CD4-positive, alpha-beta T cell treated with Interleukin-17A for 1 hour (primary cell): ENCODE results near the gene NIP7.
A peak's percentile ranks its signal among the peaks of the same experiment; 100 is the strongest.
"Not testable (repeated sequence)": the region's sequence is repeated elsewhere in the genome, so short reads cannot be mapped to it uniquely, and the experiment has no call there.

ENCODE experiments used
- DNase-seq: peaks from one replicate; pipeline ENCODE4 v3.0.0-alpha.2; 2020

The NIP7 gene

DNA sequence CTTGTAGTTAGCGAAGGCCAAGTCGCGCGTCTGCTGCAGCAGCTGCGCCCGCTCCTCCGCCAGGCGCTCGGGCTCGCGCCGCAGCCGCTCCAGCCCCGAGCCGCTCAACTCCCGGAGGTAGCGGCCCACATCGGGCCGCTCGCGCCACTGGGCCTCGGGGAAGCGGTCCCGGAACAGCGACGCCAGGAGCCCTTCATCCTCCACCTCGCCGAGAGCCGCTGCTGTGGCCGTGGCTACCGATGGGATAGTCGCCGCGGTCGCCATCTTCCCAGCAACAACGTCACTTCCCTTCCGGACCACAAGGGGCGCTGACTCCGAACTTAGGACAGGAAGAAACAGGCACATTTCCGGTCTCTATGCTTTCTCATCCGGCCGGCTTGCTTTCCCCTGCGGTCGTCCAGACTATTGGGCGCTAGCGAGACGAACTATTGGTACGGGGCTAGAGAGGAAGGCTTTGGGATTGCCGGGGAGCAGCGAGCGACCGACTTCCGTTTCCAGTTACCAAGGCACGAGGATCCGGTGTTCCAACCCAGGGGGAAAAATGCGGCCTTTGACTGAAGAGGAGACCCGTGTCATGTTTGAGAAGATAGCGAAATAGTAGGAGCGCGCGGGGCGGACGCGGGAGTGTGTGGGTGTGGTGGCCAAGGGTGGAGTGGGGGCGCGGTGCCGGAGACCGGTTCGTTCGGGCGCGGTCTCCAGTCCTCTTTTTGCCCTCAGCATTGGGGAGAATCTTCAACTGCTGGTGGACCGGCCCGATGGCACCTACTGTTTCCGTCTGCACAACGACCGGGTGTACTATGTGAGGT is at the start of gene NIP7, which contains the start of gene COG8:
Gene NIP7 (plus strand): TSS at position 484 of the 806 bp plus-strand sequence. CDS start 58 bp downstream, at position 542.
Gene COG8 (minus strand): TSS at position 276 of the 806 bp plus-strand sequence. CDS start 12 bp downstream, at position 264.
- DNase-seq, result peak; percentile 96

DNA sequence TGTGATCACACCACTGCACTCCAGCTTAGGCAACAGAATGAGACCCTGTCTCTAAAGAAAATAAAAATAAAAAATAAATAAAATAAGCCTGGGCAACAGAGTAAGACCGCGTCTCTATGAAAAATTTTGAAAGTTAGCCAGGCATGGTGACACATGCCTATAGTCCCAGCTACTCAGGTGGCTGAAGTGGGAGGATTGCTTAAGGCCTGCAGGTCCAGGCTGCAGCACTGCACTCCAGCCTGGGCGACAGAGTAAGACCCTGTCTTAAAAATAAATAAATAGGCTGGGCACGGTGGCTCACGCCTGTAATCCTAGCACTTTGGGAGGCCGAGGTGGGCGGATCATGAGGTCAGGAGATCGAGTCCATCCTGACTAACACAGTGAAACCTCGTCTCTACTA is 47.9 kb upstream of the NIP7 start:
- DNase-seq, result not testable (repeated sequence)

- no peak for DNase-seq
Observed at GRCh38 chr16:69293401-69293800, 46.2 kb upstream of the NIP7 start.

- no peak for DNase-seq
Observed at GRCh38 chr16:69294051-69294450, 45.5 kb upstream of the NIP7 start.

- DNase-seq, result not testable (repeated sequence)
Observed at GRCh38 chr16:69296771-69297170, 42.8 kb upstream of the NIP7 start.

DNA sequence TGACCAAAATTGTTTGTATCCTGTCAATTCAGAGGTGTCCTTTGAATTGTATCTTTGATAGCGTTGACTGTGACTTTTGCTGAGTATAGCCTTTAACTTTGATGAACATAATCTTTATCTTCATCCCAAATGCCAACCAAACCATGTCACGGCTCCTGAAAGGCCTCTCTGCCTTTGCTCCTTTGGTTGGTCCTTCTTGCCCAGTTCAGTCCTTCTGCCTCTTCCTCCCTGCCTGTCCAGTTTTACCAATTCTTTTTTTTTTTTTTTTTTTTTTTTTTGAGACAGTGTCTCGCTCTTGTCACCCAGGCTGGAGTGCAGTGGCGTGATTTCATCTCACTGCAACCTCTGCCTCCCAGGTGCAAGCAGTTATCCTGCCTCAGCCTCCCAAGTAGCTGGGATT is 41.3 kb upstream of the NIP7 start:
- no peak for DNase-seq

GRCh38 chr16:69301187-69301586 is 38.4 kb upstream of the NIP7 start:
- DNase-seq, result no peak

DNA sequence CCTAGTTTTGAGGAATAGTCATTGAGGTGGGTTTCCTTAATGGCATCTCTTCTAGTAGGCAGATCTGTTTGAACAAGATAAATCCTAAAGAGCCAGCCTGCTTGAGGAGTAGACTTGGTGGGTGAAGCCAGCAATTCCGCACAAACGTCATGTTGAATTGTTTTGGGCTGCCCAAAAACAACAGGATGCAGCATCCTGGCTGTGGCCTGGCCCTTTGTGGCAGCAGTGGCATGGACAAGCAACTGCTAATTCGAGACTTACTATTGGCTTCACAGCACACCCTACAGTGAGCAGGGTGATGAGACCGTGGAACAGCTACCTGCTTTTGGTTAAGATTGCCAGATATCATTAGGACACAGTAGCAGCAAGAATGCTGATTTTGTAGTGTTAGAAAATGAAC is 37.7 kb upstream of the NIP7 start:
- no peak for DNase-seq

DNA sequence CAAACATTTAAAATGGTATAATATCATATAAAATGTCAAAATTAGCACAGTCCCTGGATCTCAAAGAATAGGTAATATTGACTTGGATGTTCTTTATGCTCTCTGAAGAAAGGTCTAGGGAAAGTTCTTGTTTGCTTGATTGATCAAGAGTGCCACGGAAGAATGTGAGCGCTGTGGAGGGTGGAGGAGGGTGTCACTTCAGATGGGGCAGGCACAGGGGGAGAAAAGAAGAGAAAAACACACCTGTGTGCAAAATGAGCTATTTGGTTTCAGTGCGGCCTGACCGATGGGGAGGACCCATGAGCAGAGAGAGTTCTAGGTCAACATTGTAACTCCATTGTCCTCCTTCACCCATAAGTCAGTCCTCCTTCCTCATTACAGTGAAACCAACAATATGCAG is 37.3 kb upstream of the NIP7 start:
- no peak for DNase-seq

GRCh38 chr16:69306031-69306430 is 33.5 kb upstream of the NIP7 start:
- DNase-seq, result no peak

DNA sequence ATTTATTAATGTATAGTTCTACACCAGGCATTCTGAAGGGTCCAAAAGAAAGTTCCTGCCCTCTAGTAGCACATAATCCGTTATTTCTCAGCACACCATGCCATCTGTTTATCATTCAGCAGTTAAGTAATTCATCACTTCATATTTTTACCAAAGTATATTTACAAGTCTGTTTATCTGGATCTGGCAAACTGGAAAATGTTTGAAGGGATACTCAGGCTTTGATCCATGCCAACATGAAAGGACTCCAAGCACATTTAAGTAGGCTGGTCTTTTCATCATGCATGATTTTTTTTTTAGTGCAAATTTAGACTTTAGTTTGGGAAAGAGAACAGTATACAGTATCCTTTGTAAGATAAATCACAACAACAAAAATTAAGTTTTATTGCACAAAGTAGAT is 32.5 kb upstream of the NIP7 start:
- no peak for DNase-seq

DNA sequence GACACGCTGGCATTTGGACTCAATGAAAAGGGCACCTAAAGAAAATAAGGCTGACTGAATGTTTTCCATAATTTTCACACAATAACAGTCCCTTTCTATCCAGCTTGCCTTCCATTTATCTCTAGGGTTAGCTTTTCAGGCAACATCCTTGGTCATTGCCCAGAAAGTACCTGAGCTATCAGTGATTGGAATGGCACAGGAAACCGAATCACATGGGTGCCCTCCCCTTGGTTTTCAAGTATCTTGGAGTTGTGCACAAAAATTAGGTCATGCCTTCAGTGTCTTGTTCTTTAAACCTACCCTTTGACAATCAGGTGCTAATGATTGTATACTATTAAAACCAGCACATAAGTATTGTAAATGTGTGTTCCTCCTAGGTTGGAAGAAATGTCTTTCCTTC is 31.7 kb upstream of the NIP7 start:
- DNase-seq, result no peak

- no peak for DNase-seq
Observed at GRCh38 chr16:69309316-69309715, 30.3 kb upstream of the NIP7 start.

DNA sequence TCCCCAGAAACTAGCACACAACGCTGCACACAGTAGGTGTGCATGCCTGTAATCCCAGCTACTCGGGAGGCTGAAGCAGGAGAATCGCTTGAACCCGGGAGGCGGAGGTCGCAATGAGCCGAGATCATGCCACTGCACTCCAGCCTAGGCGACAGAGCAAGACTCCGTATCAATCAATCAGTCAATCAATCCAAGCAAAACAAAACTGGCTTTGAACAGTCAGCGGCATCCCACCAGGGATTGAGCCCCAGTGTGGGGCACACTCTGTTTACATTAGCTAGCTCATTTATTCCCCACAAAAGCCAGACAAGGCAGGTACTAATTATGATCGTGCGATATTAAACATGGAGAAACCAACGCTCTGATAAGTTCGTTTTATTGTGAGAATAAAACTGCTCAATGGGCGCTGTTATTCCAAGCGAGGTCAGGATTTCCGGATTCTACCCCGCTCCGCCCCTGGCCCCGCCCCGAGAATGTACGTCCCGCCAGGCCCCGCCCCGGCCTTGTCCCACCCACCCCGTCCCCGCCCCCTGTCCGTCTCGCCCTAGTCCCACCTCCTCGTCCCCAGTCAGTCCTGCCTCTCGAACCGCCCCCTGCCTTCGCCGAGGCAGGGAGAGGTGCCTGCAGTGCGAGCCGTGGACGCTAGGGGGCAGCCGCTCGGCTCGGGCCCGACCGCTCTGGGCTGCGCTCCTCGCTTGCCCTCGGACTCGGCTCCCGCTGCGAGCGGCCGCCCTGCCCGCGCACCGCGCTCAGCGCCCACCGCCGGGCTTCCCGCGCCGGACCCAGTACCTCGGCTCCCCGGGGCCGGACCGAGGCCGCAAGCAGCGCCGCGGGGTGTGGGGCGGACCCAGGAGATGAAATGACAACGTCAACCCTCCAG is 28.7 kb upstream of the NIP7 start, which contains the start of gene VPS4A:
Gene VPS4A (plus strand): TSS at position 698 of the 880 bp plus-strand sequence. CDS start 162 bp downstream, at position 860.
- DNase-seq, result peak; percentile 98

DNA sequence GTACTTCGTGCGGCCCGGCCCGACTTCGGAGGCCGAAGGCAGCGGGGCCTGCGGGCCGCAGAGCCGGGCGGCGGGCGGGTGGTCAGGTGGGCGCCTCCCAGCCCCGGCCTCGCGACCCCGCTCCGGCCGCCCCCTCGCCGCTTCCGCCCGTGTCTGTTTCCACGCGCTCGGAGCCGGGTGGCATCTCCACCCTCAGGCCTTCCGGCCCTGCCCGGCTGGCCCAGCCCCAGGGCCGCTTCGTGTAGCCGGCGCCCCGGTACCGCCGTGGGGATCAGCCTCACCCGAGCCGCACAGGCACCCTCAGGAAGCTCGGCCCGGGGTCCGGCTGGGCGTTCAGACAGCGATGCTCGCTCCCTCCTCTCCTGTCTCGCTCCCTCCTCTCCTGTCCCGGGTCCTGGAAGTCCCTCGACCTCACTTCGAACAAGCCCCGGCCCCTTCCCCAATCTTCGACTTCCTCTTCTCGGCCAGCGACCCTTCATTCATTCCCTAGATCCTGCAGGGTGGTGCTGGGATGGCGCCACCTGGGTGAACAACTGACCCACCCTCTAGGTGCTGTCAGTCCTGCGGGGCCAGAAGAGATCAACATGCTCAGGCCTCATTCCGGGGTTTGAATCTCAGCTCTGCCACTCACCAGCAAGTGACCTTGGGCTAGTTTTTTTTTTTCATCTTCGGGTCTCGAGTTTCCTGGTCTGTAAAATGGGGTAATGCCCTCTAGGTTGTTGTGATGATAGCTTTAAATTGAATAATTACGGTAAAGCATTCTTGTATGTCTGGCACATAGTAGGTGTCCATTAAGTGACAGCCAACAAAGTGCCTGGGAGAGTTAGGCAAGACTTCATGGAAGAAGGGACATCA is 27.8 kb upstream of the NIP7 start:
- DNase-seq, result peak; percentile 40

DNA sequence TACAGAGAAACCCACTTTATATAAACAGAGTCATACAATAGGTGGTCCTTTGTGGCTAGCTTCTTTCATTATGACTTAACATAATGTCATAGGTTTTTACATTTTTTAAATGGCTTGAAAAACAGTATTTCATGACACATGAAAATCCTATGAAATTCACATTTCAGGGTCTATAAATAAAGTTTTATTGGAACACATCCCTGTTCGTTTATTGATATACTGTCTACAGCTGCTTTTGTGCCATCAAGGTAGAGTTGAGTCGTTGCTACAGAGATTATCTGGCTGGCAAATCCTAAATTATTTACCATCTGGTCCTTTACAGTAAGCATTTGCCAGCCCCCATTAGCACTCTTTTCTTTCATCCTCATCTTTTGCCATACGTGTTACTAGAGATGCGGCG is 26.1 kb upstream of the NIP7 start:
- no peak for DNase-seq

GRCh38 chr16:69314534-69314933 is 25.0 kb upstream of the NIP7 start:
- DNase-seq, result no peak

DNA sequence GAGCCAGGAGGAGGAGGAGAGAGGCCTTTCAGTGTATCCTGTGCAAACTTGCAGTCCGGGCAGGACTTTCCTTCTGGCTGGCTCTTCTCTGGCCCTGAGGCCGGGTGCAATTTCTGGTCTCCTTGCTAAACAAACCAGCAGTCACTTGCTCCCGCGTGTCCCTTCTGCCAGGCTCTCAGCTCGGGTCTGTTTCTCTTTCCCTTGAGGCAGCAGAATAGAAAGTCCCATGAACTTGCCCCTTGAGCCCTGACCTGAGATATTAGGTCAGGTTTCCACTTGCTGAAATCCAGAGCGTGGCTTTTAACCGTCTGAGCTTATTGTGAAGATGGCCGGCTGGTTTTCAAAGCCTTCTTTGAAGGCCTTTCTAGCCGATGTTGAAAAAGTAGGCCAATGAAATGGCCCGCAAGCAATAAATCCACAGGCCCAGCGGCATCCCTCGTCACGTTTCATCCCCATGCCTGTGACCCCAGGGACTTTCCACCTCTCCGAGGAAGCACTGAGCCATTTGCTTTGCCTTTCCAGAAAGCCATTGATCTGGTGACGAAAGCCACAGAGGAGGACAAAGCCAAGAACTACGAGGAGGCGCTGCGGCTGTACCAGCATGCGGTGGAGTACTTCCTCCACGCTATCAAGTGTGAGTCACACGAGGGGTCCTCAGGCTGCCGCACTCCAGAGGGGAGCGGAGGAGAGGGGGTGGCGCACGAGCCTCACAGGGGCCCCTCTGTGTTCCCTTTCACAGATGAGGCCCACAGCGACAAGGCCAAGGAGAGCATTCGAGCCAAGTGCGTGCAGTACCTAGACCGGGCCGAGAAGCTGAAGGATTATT is 23.9 kb upstream of the NIP7 start:
- no peak for DNase-seq

GRCh38 chr16:69316595-69317034 is 23.0 kb upstream of the NIP7 start:
- DNase-seq, result no peak

DNA sequence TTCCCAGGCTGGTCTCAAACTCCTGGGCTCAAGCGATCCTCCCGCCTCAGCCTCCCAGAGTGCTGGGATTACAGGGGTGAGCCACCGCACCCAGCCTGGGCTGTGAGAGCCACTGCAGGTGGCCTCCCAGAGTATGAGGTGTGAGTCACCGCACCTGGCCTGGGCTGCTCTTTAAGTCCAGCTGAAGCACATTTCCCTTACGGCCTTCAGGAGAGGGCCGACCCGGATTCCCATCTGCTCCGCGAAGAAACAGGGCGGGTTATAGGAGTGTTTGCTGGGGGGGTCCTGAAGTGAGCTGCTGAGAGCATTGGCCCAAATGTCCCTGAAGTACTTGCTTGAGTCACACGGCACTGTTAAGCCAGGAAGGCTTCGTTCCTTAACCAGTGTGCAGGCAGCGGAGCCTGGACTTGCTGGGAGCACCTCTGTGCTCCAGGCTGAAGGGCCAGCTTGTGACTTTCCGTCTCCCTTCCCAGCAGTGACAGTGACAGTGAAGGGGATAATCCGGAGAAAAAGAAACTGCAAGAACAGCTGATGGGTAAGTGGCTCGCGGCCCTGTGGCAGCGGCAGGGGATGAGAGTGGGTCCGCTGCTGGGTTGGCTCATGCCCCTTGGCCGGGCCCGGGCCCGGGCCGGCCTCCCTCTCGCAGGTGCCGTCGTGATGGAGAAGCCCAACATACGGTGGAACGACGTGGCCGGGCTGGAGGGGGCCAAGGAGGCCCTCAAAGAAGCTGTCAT is 21.2 kb upstream of the NIP7 start:
- no peak for DNase-seq

GRCh38 chr16:69318911-69319289 is 20.7 kb upstream of the NIP7 start:
- no peak for DNase-seq
